GOT3 (cell line): Measurements from ENCODE around the gene TEC.

ENCODE experiments used
- DNase-seq: peaks from one replicate; lab custom pipeline; 2025; ENCODE audit warnings: mixed read lengths; lab: John Stamatoyannopoulos, UW

The TEC gene

GRCh38 chr4:48120132-48120531, 149.5 kb downstream of the TEC start:
- no peak for DNase-seq

- DNase-seq = no peak
Observed at GRCh38 chr4:48119646-48120045, 150.0 kb downstream of the TEC start.

- DNase-seq = no peak
Observed at GRCh38 chr4:48118081-48118480, 151.6 kb downstream of the TEC start.

- DNase-seq = no peak
Observed at GRCh38 chr4:48116582-48116981, 153.1 kb downstream of the TEC start.

- DNase-seq = no peak
Observed at GRCh38 chr4:48114412-48114811, 155.2 kb downstream of the TEC start.

- no peak for DNase-seq
Observed at GRCh38 chr4:48112017-48112667, 157.5 kb downstream of the TEC start.

GRCh38 chr4:48110452-48110978, 159.1 kb downstream of the TEC start:
- DNase-seq = no peak

- no peak for DNase-seq
Observed at GRCh38 chr4:48109413-48110263, 160.0 kb downstream of the TEC start.

GRCh38 chr4:48108309-48109073, 161.1 kb downstream of the TEC start:
- DNase-seq = no peak

- DNase-seq = no peak
Observed at GRCh38 chr4:48105230-48105629, 164.4 kb downstream of the TEC start.

- no peak for DNase-seq
Observed at GRCh38 chr4:48103483-48104139, 166.0 kb downstream of the TEC start.

- DNase-seq = no peak
Observed at GRCh38 chr4:48102303-48102702, 167.3 kb downstream of the TEC start.

- no peak for DNase-seq
Observed at GRCh38 chr4:48100256-48100655, 169.4 kb downstream of the TEC start.

- DNase-seq = no peak
Observed at GRCh38 chr4:48095441-48095840, 174.2 kb downstream of the TEC start.

- no peak for DNase-seq
Observed at GRCh38 chr4:48093991-48094416, 175.6 kb downstream of the TEC start.

GRCh38 chr4:48090621-48091020, 179.0 kb downstream of the TEC start:
- no peak for DNase-seq

GRCh38 chr4:48085821-48086589, 183.6 kb downstream of the TEC start:
- no peak for DNase-seq
